Stomach (tissue), 9 donors: ENCODE results near the gene HTR7. TPM values are rescaled to one million over a fixed set of nuclear protein-coding genes. Genes with fewer than 3 reads are reported as not detected.

ENCODE experiments used
- DNase-seq, 2 donors: peaks; one replicate each; pipeline versions ENCODE4 v3.0.0 to v3.0.0-alpha.2; 2013 to 2019
- H3K27ac ChIP-seq, 5 donors: fragments of 200-600 bp in 4 of 5; sonication (generic) in 4 of 5; one replicate each; pipeline ENCODE4 v1.5.1; 2013 to 2019; ENCODE audit warnings: mild to moderate bottlenecking in 1 of 5, moderate library complexity in 1 of 5
- H3K27me3 ChIP-seq, 3 donors: fragments of 200-600 bp; sonication (generic); one replicate each; pipeline ENCODE4 v1.5.1; 2017 to 2019; ENCODE audit warnings: mixed run types in 1 of 3
- H3K36me3 ChIP-seq, 4 donors: fragments of 200-600 bp; sonication (generic); 1 replicate in 3 of 4; 2 replicates in 1 of 4; pipeline ENCODE4 v1.5.1; 2016 to 2019
- H3K4me1 ChIP-seq, 4 donors: fragments of 200-600 bp; sonication (generic); one replicate each; pipeline ENCODE4 v1.5.1; 2016 to 2019
- H3K4me3 ChIP-seq, 4 donors: fragments of 200-600 bp; sonication (generic) in 3 of 4; one replicate each; pipeline ENCODE4 v1.5.1; 2016 to 2019; ENCODE audit warnings: mild to moderate bottlenecking in 1 of 4
- H3K9me3 ChIP-seq, 4 donors: fragments of 200-600 bp; sonication (generic); one replicate each; pipeline ENCODE4 v1.5.1; 2016 to 2019
- CTCF ChIP-seq, 7 experiments: fragments of 450-650 bp in 4 of 7; fragments of 200-600 bp in 3 of 7; sonication (generic) in 3 of 7; IDR thresholded peaks; one replicate each; pipeline ENCODE4 v1.5.1; 2016 to 2019; ENCODE audit warnings: antibody characterized with exemption in 7 of 7, control low read depth in 2 of 7, mild to moderate bottlenecking in 1 of 7
- EP300 ChIP-seq: sonication (generic); formaldehyde crosslinking; IDR thresholded peaks from one replicate; pipeline ENCODE4 v1.6.1; 2017; ENCODE audit warnings: antibody characterized with exemption
- POLR2A ChIP-seq, 4 donors: fragments of 450-650 bp; IDR thresholded peaks; one replicate each; pipeline ENCODE4 v1.6.1; 2016; ENCODE audit warnings: antibody characterized with exemption in 4 of 4, control low read depth in 2 of 4, mild to moderate bottlenecking in 1 of 4, moderate library complexity in 1 of 4
- POLR2AphosphoS5 ChIP-seq, 3 donors: sonication (generic); formaldehyde crosslinking; IDR thresholded peaks; one replicate each; pipeline ENCODE4 v1.6.1; 2016; ENCODE audit warnings: antibody characterized with exemption in 3 of 3
- WGBS, 5 donors: extraction: QIAGEN DNeasy Blood & Tissue Kit in 3 of 5; methylation state at CpG; one replicate each; pipeline versions ENCODE4 v1.1.5 to v1.1.7; 2013 to 2018; 5-methylcytosine and 5-hydroxymethylcytosine counted together
- intact Hi-C: fragments of 100-400 bp; cut with DNase I; formaldehyde crosslinking; loops from one replicate; pipeline ENCODE4 v1.15.1; 2023; ENCODE audit warnings: low total_unique reads
- polyA plus RNA-seq, 3 donors: library from polyadenylated mRNA; stranded (reverse); fragments of 200-250 nt; gene quantifications; one replicate each; pipeline ENCODE4 v1.2.3, GENCODE V29; 2013
- total RNA-seq, 5 donors: library from RNA; depleted of rRNA; stranded (reverse); fragments of >200 nt; gene quantifications; one replicate each; pipeline versions ENCODE4 v1.1.0 to v1.2.3, GENCODE V29; 2014 to 2016
- donor health status: healthy with polysubstance abuse.
- donor health status: Bipolar disorder and iron deficiency.
- donor health status: healthy.

Gene HTR7
- total and polyA plus RNA-seq, 8 donors = 0.28 to 7.1 (median 1.8) TPM; not detected in 2

- WGBS, 5 donors = 61 to 80% (median 63%) methylated on average over 1 of the region's 1 CpG
- no peaks in the 10 kb centered on the region for H3K4me1 ChIP-seq
- intact Hi-C loops = no loop called here
- H3K36me3 ChIP-seq = no peaks in the 10 kb centered on the region
- no peak overlapping the region for H3K27ac ChIP-seq
- H3K4me3 ChIP-seq = no peak overlapping the region
- H3K9me3 ChIP-seq = no peaks in the 10 kb centered on the region
- H3K27me3 ChIP-seq = no peaks in the 10 kb centered on the region
- DNase-seq = peak in 1 of 2 donors; percentile 12
- TF ChIP-seq POLR2A (IDR thresholded peaks at IDR 0.05) (no peak), EP300 (no peak), POLR2AphosphoS5 (IDR thresholded peaks at IDR 0.05) (no peak), CTCF (IDR thresholded peaks at IDR 0.05) (no peak)
Measured at GRCh38 chr10:90777621-90778020, 80.2 kb downstream of the HTR7 start.

DNA sequence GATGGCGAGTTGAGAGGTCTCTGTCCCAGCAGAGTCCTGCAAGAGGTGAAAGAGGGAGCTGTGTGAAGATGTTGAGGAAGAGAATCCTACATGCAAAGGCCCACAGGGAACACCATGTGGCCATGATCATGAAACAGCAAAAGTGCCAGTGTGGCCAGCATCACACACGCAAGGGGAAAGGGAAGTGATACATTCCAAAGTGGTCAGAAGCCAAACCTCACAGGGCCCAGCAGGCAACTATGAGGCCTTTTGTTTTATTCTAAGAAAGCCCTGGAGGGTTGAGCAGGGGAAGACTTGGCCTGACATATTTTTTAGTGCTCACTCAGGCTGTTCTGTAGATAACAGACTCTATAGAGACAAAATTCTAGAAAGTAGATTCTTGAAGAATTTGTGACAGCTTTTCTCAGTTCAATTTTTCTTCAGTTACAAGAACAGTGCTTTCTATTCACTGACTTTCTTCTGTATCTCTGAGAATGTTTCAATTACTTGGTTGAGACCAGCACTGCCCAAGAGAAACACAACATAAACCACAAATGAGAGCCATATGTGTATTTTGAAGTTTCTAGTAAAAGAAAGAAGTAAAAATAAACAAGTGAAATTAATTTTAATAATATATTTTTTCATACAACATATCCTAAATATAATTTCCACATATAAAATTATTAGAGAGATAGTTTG is 82.3 kb downstream of the HTR7 start:
- H3K27ac ChIP-seq = no peak overlapping the region
- 50 to 73% (median 62%) methylated on average over 2 of the region's 2 CpGs for WGBS, 5 donors
- H3K27me3 ChIP-seq = no peaks in the 10 kb centered on the region
- TF ChIP-seq CTCF (IDR thresholded peaks at IDR 0.05) (no peak), POLR2A (IDR thresholded peaks at IDR 0.05) (no peak), EP300 (no peak), POLR2AphosphoS5 (IDR thresholded peaks at IDR 0.05) (no peak)
- no peaks in the 10 kb centered on the region for H3K4me1 ChIP-seq
- DNase-seq = peak in 1 of 2 donors; percentile 22
- H3K4me3 ChIP-seq = no peak overlapping the region
- intact Hi-C loops = no loop called here
- peaks cover 0 to 7% (median 0%) of the 10 kb centered on the region in 4 donors for H3K9me3 ChIP-seq
- H3K36me3 ChIP-seq = no peaks in the 10 kb centered on the region

- Histone ChIP-seq H3K27ac (no peak overlapping the region), H3K4me3 (no peak overlapping the region), H3K9me3 (peaks cover 0 to 8% (median 0%) of the 10 kb centered on the region in 4 donors), H3K27me3 (no peaks in the 10 kb centered on the region), H3K4me1 (no peaks in the 10 kb centered on the region), H3K36me3 (no peaks in the 10 kb centered on the region)
- intact Hi-C loops = no loop called here
- 87 to 92% (median 91%) methylated on average over 7 to 20 of the region's 20 CpGs for WGBS, 5 donors
- DNase-seq = no peak
- no peak for TF ChIP-seq CTCF (IDR thresholded peaks at IDR 0.05)
- TF ChIP-seq EP300 = no peak
- TF ChIP-seq POLR2AphosphoS5 (IDR thresholded peaks at IDR 0.05) = no peak
- no peak for TF ChIP-seq POLR2A (IDR thresholded peaks at IDR 0.05)
Measured at GRCh38 chr10:90769946-90770841, 87.6 kb downstream of the HTR7 start.

DNA sequence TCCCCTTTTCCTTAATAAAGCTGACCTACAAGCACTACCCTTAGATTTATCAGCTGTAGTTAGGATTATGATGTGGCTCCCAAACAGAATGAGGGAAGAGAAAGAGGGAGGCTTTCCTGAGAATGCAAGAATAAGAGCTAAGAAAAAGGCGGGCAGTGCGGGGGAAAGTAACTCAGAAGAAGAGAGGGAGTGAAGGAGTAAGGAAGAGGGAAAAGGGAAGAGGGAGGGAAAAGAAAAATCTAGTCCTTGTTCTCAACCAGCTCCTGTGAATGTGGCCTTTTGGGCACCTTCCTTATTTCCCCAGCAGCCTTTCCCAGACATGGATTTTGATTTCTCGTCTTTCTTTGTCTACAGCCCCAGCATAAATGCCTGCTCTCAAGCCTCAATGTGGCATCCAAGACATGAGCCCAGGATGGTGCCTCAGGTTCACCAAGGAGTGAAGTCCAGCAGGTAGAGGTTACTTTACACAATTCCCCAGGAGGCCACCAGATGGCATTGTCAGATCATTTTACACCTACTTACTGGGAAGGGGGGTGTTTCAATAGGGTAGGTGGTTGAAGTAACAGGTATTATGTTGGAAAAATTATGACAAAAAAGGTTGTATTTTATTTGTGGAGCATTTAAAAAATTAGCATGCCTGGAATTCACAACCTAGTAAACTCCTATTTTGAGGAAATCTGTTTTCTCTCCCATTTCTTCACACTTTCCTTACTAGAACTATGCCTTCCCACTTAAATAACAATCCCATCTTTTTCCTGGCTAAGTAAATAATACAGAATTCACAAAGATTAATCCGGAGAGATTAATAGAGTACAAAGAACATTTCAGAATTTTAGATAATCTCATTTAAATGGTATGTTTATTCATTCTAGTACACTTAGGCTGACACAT is 106.5 kb downstream of the HTR7 start:
- no peaks in the 10 kb centered on the region for H3K36me3 ChIP-seq
- no peak overlapping the region for H3K27ac ChIP-seq
- H3K4me3 ChIP-seq = no peak overlapping the region
- intact Hi-C loops = loop anchor here (10.0 kb wide), 1 partner anchor 113 kb away; no protein-coding TSS in a partner anchor
- no peaks in the 10 kb centered on the region for H3K9me3 ChIP-seq
- TF ChIP-seq CTCF (IDR thresholded peaks at IDR 0.05) (peak in 5 of 7 experiments; percentile 49 to 61 (median 57)), EP300 (no peak)
- 32 to 46% (median 34%) methylated on average over 4 of the region's 4 CpGs for WGBS, 5 donors
- DNase-seq = peak in 1 of 2 donors; percentile 59
- H3K4me1 ChIP-seq = no peaks in the 10 kb centered on the region
- H3K27me3 ChIP-seq = no peaks in the 10 kb centered on the region
